HG03460 (cell line): ENCODE measurements around the gene TACC2.
"Not testable (repeated sequence)": the region's sequence is repeated elsewhere in the genome, so short reads cannot be mapped to it uniquely, and the experiment has no call there.

Source experiments
- ATAC-seq: cut with Tn5 transposase; IDR thresholded peaks from one replicate; pipeline ENCODE4 v1.9.1; 2021; ENCODE audit not compliant: unreplicated experiment

Gene TACC2

GRCh38 chr10:122057841-122058413 lies 69.0 kb downstream of the TACC2 start:
- ATAC-seq, result no peak

GRCh38 chr10:122060250-122060649 lies 71.3 kb downstream of the TACC2 start:
- ATAC-seq, result no peak

DNA sequence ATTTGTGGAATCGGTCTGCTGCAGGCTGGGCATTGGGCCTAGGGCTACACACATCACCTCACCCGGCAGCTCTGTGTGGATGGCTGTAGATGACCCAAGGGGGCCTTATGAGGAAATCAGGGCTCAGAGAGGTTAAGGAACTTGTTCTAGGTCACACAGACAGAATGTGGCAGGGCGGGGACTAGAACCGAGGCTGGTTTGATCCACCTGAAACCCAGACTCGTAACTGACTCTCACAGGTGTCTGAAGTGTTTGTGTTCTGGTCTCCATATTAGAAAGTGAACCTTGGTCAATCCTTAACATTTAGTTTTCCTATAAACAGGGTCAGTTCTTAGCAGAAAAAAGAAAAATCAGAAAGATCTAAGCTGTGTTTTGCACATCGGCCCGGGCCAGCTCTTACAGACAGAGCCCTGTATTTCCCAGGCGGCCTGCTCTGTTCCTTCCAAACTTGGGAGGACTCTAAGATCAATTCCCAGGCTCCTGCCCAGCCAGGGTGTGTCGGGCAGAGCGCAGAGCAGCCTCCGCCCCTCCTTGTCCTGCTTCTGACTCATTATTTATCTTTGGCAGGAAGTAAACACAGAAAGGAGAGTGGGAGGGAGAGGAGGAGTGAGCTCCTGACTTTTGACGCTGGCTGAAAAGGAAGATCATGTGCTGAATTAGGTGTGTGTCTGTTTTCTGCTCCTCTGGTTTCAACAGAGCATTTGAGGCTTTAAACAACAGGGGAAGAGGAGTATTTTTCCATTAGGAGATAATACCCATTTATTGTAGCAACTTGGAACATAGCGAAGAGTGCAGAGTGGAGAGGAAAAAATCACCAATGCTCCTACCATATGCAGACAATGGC lies 74.1 kb downstream of the TACC2 start:
- no peak for ATAC-seq

- not testable (repeated sequence) for ATAC-seq
Observed at GRCh38 chr10:122066337-122066939, 77.5 kb downstream of the TACC2 start.

DNA sequence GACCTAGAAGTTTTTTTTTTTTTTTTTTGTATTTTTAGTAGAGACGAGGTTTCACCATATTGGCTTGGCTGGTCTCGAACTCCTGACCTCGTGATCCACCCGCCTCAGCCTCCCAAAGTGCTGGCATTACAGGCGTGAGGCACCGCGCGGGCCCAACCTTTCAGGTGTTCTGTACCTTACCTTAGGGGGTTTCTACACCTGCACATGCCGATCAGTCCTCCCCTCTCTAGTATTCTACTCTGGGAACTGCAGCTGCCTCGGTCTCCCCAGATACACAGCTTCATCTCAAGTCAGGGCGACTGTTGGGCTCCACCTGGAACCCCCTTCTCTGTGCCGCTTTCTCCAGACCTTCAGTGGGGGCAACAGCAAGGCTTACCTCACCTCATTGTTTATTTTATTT lies 79.9 kb downstream of the TACC2 start:
- no peak for ATAC-seq

GRCh38 chr10:122072491-122072890 lies 83.5 kb downstream of the TACC2 start:
- ATAC-seq, result no peak

GRCh38 chr10:122073508-122073907 lies 84.5 kb downstream of the TACC2 start:
- ATAC-seq, result no peak

DNA sequence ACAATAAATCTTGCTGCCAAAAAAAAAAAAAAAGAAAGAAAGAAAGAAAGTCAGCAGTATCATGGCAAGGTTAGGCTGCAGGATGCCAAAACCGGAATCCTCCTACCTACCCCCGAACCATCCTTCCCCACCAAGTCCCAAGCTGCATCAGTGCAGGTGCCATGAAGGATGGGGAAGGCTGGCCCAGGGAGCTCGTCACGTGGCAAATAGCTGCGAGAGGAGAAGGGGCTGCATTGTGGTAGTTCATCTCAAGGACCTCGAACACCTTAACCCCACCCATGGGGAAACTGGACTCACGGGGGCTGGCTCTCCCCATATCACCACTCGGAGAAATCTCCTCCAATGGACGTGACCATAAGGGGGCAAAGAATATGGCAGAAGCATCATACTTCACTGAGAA lies 86.2 kb downstream of the TACC2 start:
- no peak for ATAC-seq

DNA sequence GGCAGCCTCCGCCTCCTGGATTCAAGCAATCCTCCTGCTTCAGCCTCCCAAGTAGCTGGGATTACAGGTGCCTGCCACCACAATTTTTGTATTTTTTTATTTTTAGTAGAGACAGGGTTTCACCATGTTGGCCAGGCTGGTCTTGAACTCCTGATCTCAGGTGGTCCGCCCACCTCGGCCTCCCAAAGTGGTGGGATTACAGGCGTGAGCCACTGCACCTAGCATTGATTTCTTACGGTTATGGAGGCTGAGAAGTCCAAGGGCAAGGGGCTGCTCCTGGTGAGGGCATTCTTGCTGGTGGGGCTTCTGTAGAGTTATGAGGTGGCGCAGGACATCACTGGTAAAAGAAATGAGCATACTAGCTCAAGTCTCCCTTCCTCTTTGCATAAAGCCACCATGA lies 86.9 kb downstream of the TACC2 start:
- ATAC-seq, result not testable (repeated sequence)

DNA sequence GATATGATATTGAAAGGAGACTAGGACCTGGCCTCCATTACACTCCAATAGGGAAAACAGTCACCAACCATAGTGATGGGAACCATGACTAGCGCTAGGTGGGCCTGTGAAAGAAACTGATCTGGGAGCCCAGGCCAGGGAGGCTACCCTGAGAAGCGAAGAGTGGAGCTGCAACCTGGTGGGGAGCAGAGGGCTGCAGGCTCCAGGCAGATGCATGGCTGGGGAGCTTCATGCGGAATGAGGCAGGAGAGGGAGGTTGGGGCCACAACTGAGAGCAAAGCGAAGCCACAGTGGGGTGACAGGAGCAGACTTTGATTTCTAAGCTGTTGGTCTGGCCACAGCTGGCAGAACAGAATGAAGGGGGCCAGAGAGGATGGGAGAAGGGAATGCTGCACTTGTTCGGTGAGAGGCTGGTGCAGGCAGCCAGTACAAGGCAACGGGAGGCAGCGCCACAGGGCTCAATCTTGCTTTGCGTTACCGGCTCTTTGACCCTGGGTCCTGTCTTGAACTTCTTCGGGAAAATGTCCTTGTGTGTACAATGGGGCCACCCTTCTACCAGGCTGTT lies 88.4 kb downstream of the TACC2 start:
- no peak for ATAC-seq

- ATAC-seq, result no peak
Observed at GRCh38 chr10:122078326-122078725, 89.4 kb downstream of the TACC2 start.

- ATAC-seq, result no peak
Observed at GRCh38 chr10:122078965-122079795, 90.2 kb downstream of the TACC2 start.

DNA sequence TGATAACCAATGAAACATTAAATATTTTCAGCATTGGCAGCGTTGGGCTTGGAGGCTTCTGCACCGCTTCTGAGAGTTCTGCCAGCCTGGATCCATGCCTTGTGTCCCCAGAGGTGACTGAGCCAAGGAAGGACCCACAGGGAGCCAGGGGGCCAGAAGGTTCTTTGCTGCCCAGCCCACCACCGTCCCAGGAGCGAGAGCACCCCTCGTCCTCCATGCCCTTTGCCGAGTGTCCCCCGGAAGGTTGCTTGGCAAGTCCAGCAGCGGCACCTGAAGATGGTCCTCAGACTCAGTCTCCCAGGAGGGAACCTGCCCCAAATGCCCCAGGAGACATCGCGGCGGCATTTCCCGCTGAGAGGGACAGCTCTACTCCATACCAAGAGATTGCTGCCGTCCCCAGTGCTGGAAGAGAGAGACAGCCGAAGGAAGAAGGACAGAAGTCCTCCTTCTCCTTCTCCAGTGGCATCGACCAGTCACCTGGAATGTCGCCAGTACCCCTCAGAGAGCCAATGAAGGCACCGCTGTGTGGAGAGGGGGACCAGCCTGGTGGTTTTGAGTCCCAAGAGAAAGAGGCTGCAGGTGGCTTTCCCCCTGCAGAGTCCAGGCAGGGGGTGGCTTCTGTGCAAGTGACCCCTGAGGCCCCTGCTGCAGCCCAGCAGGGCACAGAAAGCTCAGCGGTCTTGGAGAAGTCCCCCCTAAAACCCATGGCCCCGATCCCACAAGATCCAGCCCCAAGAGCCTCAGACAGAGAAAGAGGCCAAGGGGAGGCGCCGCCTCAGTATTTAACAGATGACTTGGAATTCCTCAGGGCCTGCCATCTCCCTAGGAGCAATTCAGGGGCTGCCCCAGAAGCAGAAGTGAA lies 93.9 kb downstream of the TACC2 start:
- ATAC-seq, result no peak

GRCh38 chr10:122083478-122084025 lies 94.6 kb downstream of the TACC2 start:
- no peak for ATAC-seq

GRCh38 chr10:122084286-122085041 lies 95.5 kb downstream of the TACC2 start:
- ATAC-seq, result no peak

- ATAC-seq, result no peak
Observed at GRCh38 chr10:122085423-122085911, 96.5 kb downstream of the TACC2 start.

DNA sequence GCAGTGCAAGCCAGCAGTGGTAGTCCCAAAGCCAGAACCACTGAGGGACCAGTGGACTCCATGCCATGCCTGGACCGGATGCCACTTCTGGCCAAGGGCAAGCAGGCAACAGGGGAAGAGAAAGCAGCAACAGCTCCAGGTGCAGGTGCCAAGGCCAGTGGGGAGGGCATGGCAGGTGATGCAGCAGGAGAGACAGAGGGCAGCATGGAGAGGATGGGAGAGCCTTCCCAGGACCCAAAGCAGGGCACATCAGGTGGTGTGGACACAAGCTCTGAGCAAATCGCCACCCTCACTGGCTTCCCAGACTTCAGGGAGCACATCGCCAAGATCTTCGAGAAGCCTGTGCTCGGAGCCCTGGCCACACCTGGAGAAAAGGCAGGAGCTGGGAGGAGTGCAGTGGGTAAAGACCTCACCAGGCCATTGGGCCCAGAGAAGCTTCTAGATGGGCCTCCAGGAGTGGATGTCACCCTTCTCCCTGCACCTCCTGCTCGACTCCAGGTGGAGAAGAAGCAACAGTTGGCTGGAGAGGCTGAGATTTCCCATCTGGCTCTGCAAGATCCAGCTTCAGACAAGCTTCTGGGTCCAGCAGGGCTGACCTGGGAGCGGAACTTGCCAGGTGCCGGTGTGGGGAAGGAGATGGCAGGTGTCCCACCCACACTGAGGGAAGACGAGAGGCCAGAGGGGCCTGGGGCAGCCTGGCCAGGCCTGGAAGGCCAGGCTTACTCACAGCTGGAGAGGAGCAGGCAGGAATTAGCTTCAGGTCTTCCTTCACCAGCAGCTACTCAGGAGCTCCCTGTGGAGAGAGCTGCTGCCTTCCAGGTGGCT lies 97.7 kb downstream of the TACC2 start:
- no peak for ATAC-seq

- ATAC-seq, result no peak
Observed at GRCh38 chr10:122087436-122087835, 98.5 kb downstream of the TACC2 start.
